Measurements from ENCODE around the gene GCAT.
A peak's percentile ranks its signal among the peaks of the same experiment; 100 is the strongest.

GCAT gene

DNA sequence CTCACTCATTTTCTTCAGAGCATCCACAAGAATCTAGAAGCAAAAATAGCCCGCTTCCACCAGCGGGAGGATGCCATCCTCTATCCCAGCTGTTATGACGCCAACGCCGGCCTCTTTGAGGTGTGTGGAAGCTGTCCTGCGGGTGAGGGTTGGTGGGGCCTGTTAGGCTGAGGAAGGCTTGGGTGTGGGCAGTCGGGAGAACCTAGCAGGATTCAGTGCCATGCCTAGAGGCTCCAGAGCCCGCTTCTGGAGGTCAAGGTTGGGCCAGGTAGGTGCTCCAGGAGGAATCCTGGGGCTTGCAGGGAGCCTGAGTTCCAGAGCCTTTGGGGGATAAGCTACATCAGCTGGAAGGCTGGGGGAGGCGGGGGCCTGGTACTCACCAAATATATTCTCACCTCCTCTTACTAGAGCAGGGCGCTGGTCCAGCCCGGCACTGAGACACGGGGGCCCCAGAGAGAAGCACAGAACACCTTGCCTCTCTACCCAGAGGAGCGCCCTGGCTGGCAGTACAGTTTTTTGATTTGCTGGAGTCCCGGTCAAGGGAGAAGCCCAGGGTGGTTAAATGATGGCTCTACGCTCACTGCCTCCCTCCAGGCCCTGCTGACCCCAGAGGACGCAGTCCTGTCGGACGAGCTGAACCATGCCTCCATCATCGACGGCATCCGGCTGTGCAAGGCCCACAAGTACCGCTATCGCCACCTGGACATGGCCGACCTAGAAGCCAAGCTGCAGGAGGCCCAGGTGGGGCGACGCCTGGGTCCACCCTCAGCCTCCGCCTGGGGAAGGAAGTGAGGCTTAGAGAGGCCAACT is 5.3 kb downstream of the GCAT start:
- no peak overlapping the region for H2BK12ac ChIP-seq (ENCODE audit: low read length)
- peaks cover 2% of the 10 kb centered on the region for H3K9me3 ChIP-seq (ENCODE audit: insufficient read depth, low read depth, low read length)
- H4K91ac ChIP-seq (ENCODE audit: low read depth, low read length): no peak overlapping the region
- no peak overlapping the region for H3K14ac ChIP-seq (ENCODE audit: low read length)
- H2BK120ac ChIP-seq (ENCODE audit: insufficient read depth, low read length, poor library complexity): no peak overlapping the region
- H3K18ac ChIP-seq (ENCODE audit: low read length): no peak overlapping the region
- H3K36me3 ChIP-seq (ENCODE audit: control insufficient read depth in 1 of 2, insufficient read depth in 2 of 2, low read length in 2 of 2): peaks cover 4 to 22% of the 10 kb centered on the region in 2 experiments
- no peak overlapping the region for H3K4me3 ChIP-seq (ENCODE audit: low read depth, low read length)
- no peaks in the 10 kb centered on the region for H3K27me3 ChIP-seq (ENCODE audit: insufficient read depth, low read length)
- H3K79me1 ChIP-seq (ENCODE audit: low read length): peaks cover 3% of the 10 kb centered on the region
- H4K12ac ChIP-seq (ENCODE audit: low read depth, low read length): no peak overlapping the region
- no peak overlapping the region for H3K4me2 ChIP-seq (ENCODE audit: low read length)
- WGBS (ENCODE audit: extremely low coverage, insufficient coverage, insufficient read length): no CpG with 5 or more reads among the region's 27 CpGs
- peaks cover 2 to 6% of the 10 kb centered on the region in 2 experiments for H3K4me1 ChIP-seq (ENCODE audit: control insufficient read depth in 1 of 2, insufficient read depth in 2 of 2, low read length in 2 of 2)
- no peak overlapping the region for H3K4ac ChIP-seq (ENCODE audit: low read depth, low read length)
- DNase-seq: peak in 1 of 2 donors; percentile 34
- H3K27ac ChIP-seq (ENCODE audit: low read depth, low read length): no peak overlapping the region
- H2AFZ ChIP-seq (ENCODE audit: insufficient read depth, low read length, poor library complexity): no peak overlapping the region
- no peak overlapping the region for H3K23ac ChIP-seq (ENCODE audit: low read length)
- no peak overlapping the region for H2BK5ac ChIP-seq (ENCODE audit: low read depth, low read length, poor library complexity)
- no peak overlapping the region for H2AK5ac ChIP-seq (ENCODE audit: low read length)
- no peak overlapping the region for H4K8ac ChIP-seq (ENCODE audit: low read depth, low read length)
- H3K9ac ChIP-seq (ENCODE audit: low read length): no peak overlapping the region
- H3K79me2 ChIP-seq (ENCODE audit: control insufficient read depth, insufficient read depth, low read length, poor library complexity): no peaks in the 10 kb centered on the region

DNA sequence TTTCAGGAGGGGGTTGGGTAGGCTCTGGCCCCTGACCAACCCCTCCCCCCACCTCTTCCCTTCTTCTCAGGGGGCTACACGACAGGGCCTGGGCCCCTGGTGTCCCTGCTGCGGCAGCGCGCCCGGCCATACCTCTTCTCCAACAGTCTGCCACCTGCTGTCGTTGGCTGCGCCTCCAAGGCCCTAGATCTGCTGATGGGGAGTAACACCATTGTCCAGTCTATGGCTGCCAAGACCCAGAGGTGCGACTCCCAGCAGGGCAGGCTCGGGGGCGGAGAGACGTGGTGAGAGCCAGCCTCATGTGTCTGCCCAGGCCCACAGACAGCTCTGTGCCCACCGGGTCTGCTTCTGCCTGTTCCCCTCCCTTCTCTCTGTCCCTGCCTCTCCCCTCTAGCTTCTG is 7.9 kb downstream of the GCAT start:
- Histone ChIP-seq H3K79me1 (ENCODE audit: low read length) (peaks cover 3% of the 10 kb centered on the region), H3K4me1 (ENCODE audit: control insufficient read depth in 1 of 2, insufficient read depth in 2 of 2, low read length in 2 of 2) (peaks cover 8 to 13% of the 10 kb centered on the region in 2 experiments)

DNA sequence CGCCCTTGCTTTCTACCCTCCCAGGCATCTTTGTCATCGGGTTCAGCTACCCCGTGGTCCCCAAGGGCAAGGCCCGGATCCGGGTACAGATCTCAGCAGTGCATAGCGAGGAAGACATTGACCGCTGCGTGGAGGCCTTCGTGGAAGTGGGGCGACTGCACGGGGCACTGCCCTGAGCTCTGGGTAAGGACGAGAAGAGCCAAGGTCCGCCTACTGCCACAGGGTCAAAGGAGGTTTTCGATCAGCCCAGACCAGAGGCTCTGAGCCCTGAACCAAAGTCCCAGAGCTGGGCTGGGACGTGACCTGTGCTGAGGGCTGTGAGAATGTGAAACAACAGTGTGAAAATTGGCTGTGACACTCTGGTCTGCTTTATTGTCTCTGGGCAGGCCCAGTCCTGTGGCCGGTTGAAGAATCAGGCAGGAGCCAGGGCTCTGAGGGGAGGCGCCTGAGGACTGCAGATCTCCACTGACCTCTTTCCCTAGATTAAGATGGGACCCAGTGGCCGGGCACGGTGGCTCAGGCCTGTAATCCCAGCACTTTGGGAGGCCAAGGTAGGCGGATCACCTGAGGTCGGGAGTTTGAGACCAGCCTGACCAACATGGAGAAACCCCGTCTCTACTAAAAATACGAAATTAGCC is 8.9 kb downstream of the GCAT start:
- Histone ChIP-seq H3K23ac (ENCODE audit: low read length) (no peak overlapping the region), H4K8ac (ENCODE audit: low read depth, low read length) (no peak overlapping the region), H3K4me3 (ENCODE audit: low read depth, low read length) (no peak overlapping the region), H3K36me3 (ENCODE audit: control insufficient read depth in 1 of 2, insufficient read depth in 2 of 2, low read length in 2 of 2) (peaks cover 4 to 20% of the 10 kb centered on the region in 2 experiments), H2BK5ac (ENCODE audit: low read depth, low read length, poor library complexity) (no peak overlapping the region), H2AK5ac (ENCODE audit: low read length) (no peak overlapping the region), H3K4ac (ENCODE audit: low read depth, low read length) (no peak overlapping the region), H3K14ac (ENCODE audit: low read length) (no peak overlapping the region), H2BK120ac (ENCODE audit: insufficient read depth, low read length, poor library complexity) (no peak overlapping the region), H2BK12ac (ENCODE audit: low read length) (no peak overlapping the region), H4K12ac (ENCODE audit: low read depth, low read length) (no peak overlapping the region), H3K27ac (ENCODE audit: low read depth, low read length) (no peak overlapping the region), H3K4me2 (ENCODE audit: low read length) (no peak overlapping the region), H3K27me3 (ENCODE audit: insufficient read depth, low read length) (peaks cover 10% of the 10 kb centered on the region), H3K79me2 (ENCODE audit: control insufficient read depth, insufficient read depth, low read length, poor library complexity) (no peaks in the 10 kb centered on the region), H3K79me1 (ENCODE audit: low read length) (peaks cover 3% of the 10 kb centered on the region), H3K9me3 (ENCODE audit: insufficient read depth, low read depth, low read length) (peaks cover 7% of the 10 kb centered on the region), H3K4me1 (ENCODE audit: control insufficient read depth in 1 of 2, insufficient read depth in 2 of 2, low read length in 2 of 2) (peaks cover 8 to 13% of the 10 kb centered on the region in 2 experiments), H4K91ac (ENCODE audit: low read depth, low read length) (no peak overlapping the region), H3K18ac (ENCODE audit: low read length) (no peak overlapping the region), H3K9ac (ENCODE audit: low read length) (no peak overlapping the region), H2AFZ (ENCODE audit: insufficient read depth, low read length, poor library complexity) (no peak overlapping the region)
- WGBS (ENCODE audit: extremely low coverage, insufficient coverage, insufficient read length): no CpG with 5 or more reads among the region's 23 CpGs
- no peak for DNase-seq

More for the DNA sequence above, 7.9 kb downstream of the GCAT start:
- H3K4ac ChIP-seq (ENCODE audit: low read depth, low read length): no peak overlapping the region
- H2BK120ac ChIP-seq (ENCODE audit: insufficient read depth, low read length, poor library complexity): no peak overlapping the region
- peaks cover 7% of the 10 kb centered on the region for H3K9me3 ChIP-seq (ENCODE audit: insufficient read depth, low read depth, low read length)
- H3K36me3 ChIP-seq (ENCODE audit: control insufficient read depth in 1 of 2, insufficient read depth in 2 of 2, low read length in 2 of 2): peaks cover 4 to 20% of the 10 kb centered on the region in 2 experiments
- H3K18ac ChIP-seq (ENCODE audit: low read length): no peak overlapping the region
- WGBS (ENCODE audit: extremely low coverage, insufficient coverage, insufficient read length): no CpG with 5 or more reads among the region's 12 CpGs
- no peak overlapping the region for H3K23ac ChIP-seq (ENCODE audit: low read length)
- no peak overlapping the region for H4K91ac ChIP-seq (ENCODE audit: low read depth, low read length)
- H3K14ac ChIP-seq (ENCODE audit: low read length): no peak overlapping the region
- no peak overlapping the region for H2BK5ac ChIP-seq (ENCODE audit: low read depth, low read length, poor library complexity)
- H3K4me2 ChIP-seq (ENCODE audit: low read length): no peak overlapping the region
- no peak overlapping the region for H3K27ac ChIP-seq (ENCODE audit: low read depth, low read length)
- no peak overlapping the region for H2AFZ ChIP-seq (ENCODE audit: insufficient read depth, low read length, poor library complexity)
- H4K12ac ChIP-seq (ENCODE audit: low read depth, low read length): no peak overlapping the region
- no peak overlapping the region for H3K4me3 ChIP-seq (ENCODE audit: low read depth, low read length)
- DNase-seq: no peak
- no peak overlapping the region for H4K8ac ChIP-seq (ENCODE audit: low read depth, low read length)
- no peaks in the 10 kb centered on the region for H3K79me2 ChIP-seq (ENCODE audit: control insufficient read depth, insufficient read depth, low read length, poor library complexity)
- H2AK5ac ChIP-seq (ENCODE audit: low read length): no peak overlapping the region
- H2BK12ac ChIP-seq (ENCODE audit: low read length): no peak overlapping the region
- H3K9ac ChIP-seq (ENCODE audit: low read length): no peak overlapping the region
- peaks cover 10% of the 10 kb centered on the region for H3K27me3 ChIP-seq (ENCODE audit: insufficient read depth, low read length)

- H4K8ac ChIP-seq (ENCODE audit: low read depth, low read length): peak overlapping the region; percentile 52
- no CpG with 5 or more reads among the region's 29 CpGs for WGBS (ENCODE audit: extremely low coverage, insufficient coverage, insufficient read length)
- H4K91ac ChIP-seq (ENCODE audit: low read depth, low read length): peak overlapping the region; percentile 4
These were observed 10.1 kb downstream of the GCAT start for GRCh38 chr22:37817705-37818408.

More at GRCh38 chr22:37817705-37818408, 10.1 kb downstream of the GCAT start:
- no peak overlapping the region for H2BK120ac ChIP-seq (ENCODE audit: insufficient read depth, low read length, poor library complexity)
- H3K4me2 ChIP-seq (ENCODE audit: low read length): peak overlapping the region; percentile 74
- H2AK5ac ChIP-seq (ENCODE audit: low read length): no peak overlapping the region
- H3K9ac ChIP-seq (ENCODE audit: low read length): peak overlapping the region; percentile 2
- H3K79me1 ChIP-seq (ENCODE audit: low read length): peaks cover 3% of the 10 kb centered on the region
- peak overlapping the region; percentile 71 for H2AFZ ChIP-seq (ENCODE audit: insufficient read depth, low read length, poor library complexity)
- peak overlapping the region; percentile 54 for H3K4me3 ChIP-seq (ENCODE audit: low read depth, low read length)
- no peak overlapping the region for H4K12ac ChIP-seq (ENCODE audit: low read depth, low read length)
- DNase-seq: peak; percentile 75 to 91
- H2BK5ac ChIP-seq (ENCODE audit: low read depth, low read length, poor library complexity): no peak overlapping the region
- peaks cover 10% of the 10 kb centered on the region for H3K27me3 ChIP-seq (ENCODE audit: insufficient read depth, low read length)
- no peak overlapping the region for H3K4ac ChIP-seq (ENCODE audit: low read depth, low read length)
- H3K23ac ChIP-seq (ENCODE audit: low read length): no peak overlapping the region
- peak overlapping the region; percentile 15 for H3K18ac ChIP-seq (ENCODE audit: low read length)
- peaks cover 4 to 20% of the 10 kb centered on the region in 2 experiments for H3K36me3 ChIP-seq (ENCODE audit: control insufficient read depth in 1 of 2, insufficient read depth in 2 of 2, low read length in 2 of 2)
- H3K9me3 ChIP-seq (ENCODE audit: insufficient read depth, low read depth, low read length): peaks cover 7% of the 10 kb centered on the region
- H2BK12ac ChIP-seq (ENCODE audit: low read length): no peak overlapping the region
- peaks cover 8 to 15% of the 10 kb centered on the region in 2 experiments for H3K4me1 ChIP-seq (ENCODE audit: control insufficient read depth in 1 of 2, insufficient read depth in 2 of 2, low read length in 2 of 2)
- no peak overlapping the region for H3K14ac ChIP-seq (ENCODE audit: low read length)
- peak overlapping the region; percentile 21 for H3K27ac ChIP-seq (ENCODE audit: low read depth, low read length)
- H3K79me2 ChIP-seq (ENCODE audit: control insufficient read depth, insufficient read depth, low read length, poor library complexity): no peaks in the 10 kb centered on the region

Measured in trophoblast cell (in vitro differentiated cells and primary cell).